Stimulated activated CD4-positive, alpha-beta T cell treated with anti-CD3 and anti-CD28 coated beads, Interleukin-4, amount 100 ng/mL, for 4 hours (primary cell): ENCODE results near the gene CYP27B1.
"Not testable (repeated sequence)": the region's sequence is repeated elsewhere in the genome, so short reads cannot be mapped to it uniquely, and the experiment has no call there.

Source experiments
- DNase-seq, 2 experiments: peaks; one replicate each; pipeline ENCODE4 v3.0.0-alpha.2; 2020

Gene CYP27B1

GRCh38 chr12:57720606-57721595 is 46.0 kb downstream of the CYP27B1 start:
- DNase-seq, result no peak

DNA sequence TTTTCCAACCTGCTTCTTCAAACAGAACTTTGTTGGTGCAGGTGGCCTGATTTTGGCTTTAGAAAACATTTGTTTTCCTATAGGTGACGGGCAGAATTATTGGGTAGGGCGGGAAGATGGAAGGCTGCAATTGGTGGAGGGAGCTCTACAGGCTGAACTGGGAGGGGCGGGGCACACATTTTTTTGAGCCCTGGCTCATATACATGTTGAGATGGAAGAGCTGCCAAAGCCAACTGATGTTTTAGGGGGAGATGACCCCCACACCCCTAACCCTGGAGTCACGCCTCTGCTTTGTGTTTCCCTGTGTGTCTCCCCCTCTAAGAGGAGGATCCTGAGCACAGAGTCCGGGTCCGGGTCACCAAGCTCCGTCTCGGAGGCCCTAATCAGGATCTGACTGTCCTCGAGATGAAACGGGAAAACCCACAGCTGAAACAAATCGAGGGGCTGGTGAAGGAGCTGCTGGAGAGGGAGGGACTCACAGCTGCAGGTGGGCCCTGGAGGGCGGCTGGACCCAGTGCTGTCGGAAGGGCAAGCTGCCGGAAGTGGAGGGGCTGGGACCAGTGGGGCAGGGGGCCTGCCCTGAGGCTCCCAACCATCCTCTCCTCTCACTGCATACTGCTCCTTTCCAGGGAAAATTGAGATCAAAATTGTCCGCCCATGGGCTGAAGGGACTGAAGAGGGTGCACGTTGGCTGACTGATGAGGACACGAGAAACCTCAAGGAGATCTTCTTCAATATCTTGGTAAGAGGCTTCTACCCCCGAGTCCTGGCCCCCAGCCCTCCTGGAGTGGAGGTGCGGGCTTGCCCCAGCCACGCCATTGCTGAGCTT is 46.9 kb downstream of the CYP27B1 start:
- no peak for DNase-seq

GRCh38 chr12:57718641-57719528 is 48.0 kb downstream of the CYP27B1 start:
- no peak for DNase-seq

- no peak for DNase-seq
Measured at GRCh38 chr12:57717846-57718640, 48.8 kb downstream of the CYP27B1 start.

DNA sequence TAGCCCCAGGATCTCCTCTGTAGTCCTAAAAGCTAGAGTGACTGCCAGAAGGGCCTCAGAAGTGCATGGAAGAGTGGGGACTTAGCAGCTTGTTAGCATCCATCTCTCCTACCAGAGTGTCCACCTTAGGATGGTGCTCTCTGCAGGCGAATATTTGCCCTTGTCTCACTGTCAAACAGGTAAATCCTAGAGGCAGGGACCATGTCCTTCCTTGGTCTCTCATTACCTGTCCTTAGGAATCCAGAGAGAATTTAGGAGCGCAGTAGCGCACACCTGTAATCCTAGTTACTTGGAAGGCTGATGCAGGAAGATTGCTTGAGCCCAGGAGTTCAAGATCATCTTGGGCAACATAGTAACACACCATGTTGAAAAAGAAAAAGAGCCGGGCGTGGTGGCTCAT is 49.7 kb downstream of the CYP27B1 start:
- DNase-seq, result no peak

GRCh38 chr12:57716305-57716704 is 50.6 kb downstream of the CYP27B1 start:
- no peak for DNase-seq

DNA sequence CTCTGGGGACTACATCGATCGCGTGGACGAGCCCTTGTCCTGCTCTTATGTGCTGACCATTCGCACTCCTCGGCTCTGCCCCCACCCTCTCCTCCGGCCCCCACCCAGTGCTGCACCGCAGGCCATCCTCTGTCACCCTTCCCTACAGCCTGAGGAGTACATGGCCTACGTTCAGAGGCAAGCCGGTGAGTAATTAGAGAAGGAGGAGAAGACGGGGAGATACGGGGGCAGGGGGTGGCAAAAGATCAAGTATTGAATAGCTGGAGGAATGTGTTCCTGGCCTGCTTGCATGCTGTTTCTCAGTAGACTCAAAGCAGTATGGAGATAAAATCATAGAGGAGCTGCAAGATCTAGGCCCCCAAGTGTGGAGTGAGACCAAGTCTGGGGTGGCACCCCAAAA is 51.1 kb downstream of the CYP27B1 start:
- DNase-seq, result no peak

- DNase-seq, result not testable (repeated sequence)
Measured at GRCh38 chr12:57715036-57715748, 51.7 kb downstream of the CYP27B1 start.

DNA sequence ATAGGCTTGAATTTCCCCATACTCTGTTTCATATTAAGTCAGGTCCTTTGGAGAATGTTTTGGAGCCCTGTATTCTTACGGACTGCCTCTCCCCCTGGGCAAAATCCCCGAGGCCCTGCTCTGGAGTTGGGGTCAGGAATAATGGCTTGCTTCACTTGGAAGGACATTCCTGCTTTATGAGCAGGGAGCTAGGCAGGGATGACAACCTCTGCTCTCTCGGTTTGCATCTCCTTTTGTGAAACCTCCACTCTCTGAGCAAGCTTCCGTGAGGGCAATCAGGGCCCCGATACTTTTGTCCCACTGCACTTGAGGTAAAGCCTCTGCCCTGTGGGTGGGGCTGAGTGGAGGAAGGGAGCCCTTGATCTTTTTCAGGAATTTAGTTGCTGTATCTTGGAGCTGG is 53.7 kb downstream of the CYP27B1 start:
- no peak for DNase-seq

GRCh38 chr12:57712701-57713100 is 54.2 kb downstream of the CYP27B1 start:
- DNase-seq, result no peak
